Neuronal stem cell (in vitro differentiated cells): Measurements from ENCODE around the gene SLC11A1.

Experiments used
- DNase-seq: peaks from one replicate; pipeline ENCODE4 v3.0.0-alpha.2; 2013; ENCODE audit warnings: low spot score
- H2AFZ ChIP-seq: one replicate; pipeline ENCODE4 v1.6.1; 2013; ENCODE audit warnings: mild to moderate bottlenecking, low read length, inconsistent platforms
- H2AK5ac ChIP-seq: 2 replicates; pipeline ENCODE4 v1.6.1; 2013; ENCODE audit warnings: low read depth, mild to moderate bottlenecking, inconsistent platforms, low read length, moderate library complexity, mixed read lengths
- H2BK120ac ChIP-seq: 2 replicates; pipeline ENCODE4 v1.6.1; 2013; ENCODE audit warnings: low read depth, mild to moderate bottlenecking, inconsistent platforms, low read length, moderate library complexity, mixed read lengths
- H2BK12ac ChIP-seq: one replicate; pipeline ENCODE4 v1.6.1; 2013; ENCODE audit warnings: low read length, inconsistent platforms
- H2BK15ac ChIP-seq: 2 replicates; pipeline ENCODE4 v1.6.1; 2013; ENCODE audit warnings: mild to moderate bottlenecking, low read length, inconsistent platforms, mixed read lengths
- H2BK5ac ChIP-seq: one replicate; pipeline ENCODE4 v1.6.1; 2013; ENCODE audit warnings: inconsistent platforms, mild to moderate bottlenecking, low read length, moderate library complexity
- H3K14ac ChIP-seq: one replicate; pipeline ENCODE4 v1.6.1; 2013; ENCODE audit warnings: low read length, inconsistent platforms
- H3K18ac ChIP-seq: 2 replicates; pipeline ENCODE4 v1.6.1; 2013; ENCODE audit warnings: low read length, inconsistent platforms
- H3K23ac ChIP-seq: 2 replicates; pipeline ENCODE4 v1.6.1; 2013; ENCODE audit warnings: low read depth, mild to moderate bottlenecking, mixed read lengths, low read length, inconsistent platforms; ENCODE audit not compliant: poor library complexity
- H3K27ac ChIP-seq: replicated peaks from 3 replicates; pipeline ENCODE4 v1.5.1; 2013; ENCODE audit warnings: low read length, inconsistent platforms
- H3K27me3 ChIP-seq, 3 experiments: 2 replicates each; pipeline ENCODE4 v1.6.1; 2013; ENCODE audit warnings: low read length in 3 of 3, mild to moderate bottlenecking in 2 of 3, inconsistent platforms in 1 of 3, low read depth in 1 of 3, mixed read lengths in 1 of 3, moderate library complexity in 1 of 3; ENCODE audit not compliant: control insufficient read depth in 3 of 3, insufficient read depth in 3 of 3
- H3K36me3 ChIP-seq, 2 donors: replicated peaks in 1 of 2; 2 replicates each; pipeline ENCODE4 v1.6.1; 2013; ENCODE audit warnings: low read length in 2 of 2; ENCODE audit not compliant: control insufficient read depth in 2 of 2, insufficient read depth in 2 of 2
- H3K4ac ChIP-seq: 2 replicates; pipeline ENCODE4 v1.6.1; 2013; ENCODE audit warnings: inconsistent platforms, mild to moderate bottlenecking, low read length, moderate library complexity
- H3K4me1 ChIP-seq, 2 donors: 1 replicate in 1 of 2; 2 replicates in 1 of 2; pipeline ENCODE4 v1.6.1; 2013; ENCODE audit warnings: low read length in 2 of 2, low read depth in 1 of 2; ENCODE audit not compliant: control insufficient read depth in 2 of 2, insufficient read depth in 1 of 2
- H3K4me2 ChIP-seq: one replicate; pipeline ENCODE4 v1.6.1; 2013; ENCODE audit warnings: mild to moderate bottlenecking, low read length, inconsistent platforms; ENCODE audit not compliant: insufficient read depth, poor library complexity, severe bottlenecking
- H3K4me3 ChIP-seq, 2 donors: 2 replicates each; pipeline ENCODE4 v1.5.1; 2013; ENCODE audit warnings: low read length in 2 of 2, mild to moderate bottlenecking in 2 of 2, inconsistent platforms in 1 of 2, moderate library complexity in 1 of 2
- H3K79me1 ChIP-seq: one replicate; pipeline ENCODE4 v1.6.1; 2013; ENCODE audit warnings: low read depth, mild to moderate bottlenecking, inconsistent platforms, low read length, moderate library complexity
- H3K9ac ChIP-seq: one replicate; pipeline ENCODE4 v1.6.1; 2013; ENCODE audit warnings: mild to moderate bottlenecking, low read depth, low read length, inconsistent platforms; ENCODE audit not compliant: poor library complexity
- H3K9me3 ChIP-seq, 2 donors: replicated peaks in 1 of 2; 2 replicates each; pipeline versions ENCODE3 to v1.6.1; 2013; ENCODE audit warnings: low read length in 2 of 2, mild to moderate bottlenecking in 2 of 2, inconsistent platforms in 1 of 2, low read depth in 1 of 2, mixed read lengths in 1 of 2, moderate library complexity in 1 of 2; ENCODE audit not compliant: control insufficient read depth in 2 of 2, insufficient read depth in 1 of 2
- H4K8ac ChIP-seq: one replicate; pipeline ENCODE4 v1.6.1; 2013; ENCODE audit warnings: low read depth, mild to moderate bottlenecking, inconsistent platforms, low read length, moderate library complexity
- H4K91ac ChIP-seq: one replicate; pipeline ENCODE4 v1.6.1; 2013; ENCODE audit warnings: low read length, low read depth, mild to moderate bottlenecking, inconsistent platforms; ENCODE audit not compliant: poor library complexity
- WGBS, 2 donors: extraction: QIAGEN DNeasy Blood & Tissue Kit; methylation state at CpG; one replicate each; pipeline ENCODE4 v1.1.7; 2013; ENCODE audit warnings: missing lambda C conversion rate in 2 of 2, mixed read lengths in 1 of 2; ENCODE audit not compliant: insufficient read length in 2 of 2, insufficient replicate concordance in 1 of 2; ENCODE audit errors: extremely low coverage in 2 of 2; 5-methylcytosine and 5-hydroxymethylcytosine counted together

Gene SLC11A1

DNA sequence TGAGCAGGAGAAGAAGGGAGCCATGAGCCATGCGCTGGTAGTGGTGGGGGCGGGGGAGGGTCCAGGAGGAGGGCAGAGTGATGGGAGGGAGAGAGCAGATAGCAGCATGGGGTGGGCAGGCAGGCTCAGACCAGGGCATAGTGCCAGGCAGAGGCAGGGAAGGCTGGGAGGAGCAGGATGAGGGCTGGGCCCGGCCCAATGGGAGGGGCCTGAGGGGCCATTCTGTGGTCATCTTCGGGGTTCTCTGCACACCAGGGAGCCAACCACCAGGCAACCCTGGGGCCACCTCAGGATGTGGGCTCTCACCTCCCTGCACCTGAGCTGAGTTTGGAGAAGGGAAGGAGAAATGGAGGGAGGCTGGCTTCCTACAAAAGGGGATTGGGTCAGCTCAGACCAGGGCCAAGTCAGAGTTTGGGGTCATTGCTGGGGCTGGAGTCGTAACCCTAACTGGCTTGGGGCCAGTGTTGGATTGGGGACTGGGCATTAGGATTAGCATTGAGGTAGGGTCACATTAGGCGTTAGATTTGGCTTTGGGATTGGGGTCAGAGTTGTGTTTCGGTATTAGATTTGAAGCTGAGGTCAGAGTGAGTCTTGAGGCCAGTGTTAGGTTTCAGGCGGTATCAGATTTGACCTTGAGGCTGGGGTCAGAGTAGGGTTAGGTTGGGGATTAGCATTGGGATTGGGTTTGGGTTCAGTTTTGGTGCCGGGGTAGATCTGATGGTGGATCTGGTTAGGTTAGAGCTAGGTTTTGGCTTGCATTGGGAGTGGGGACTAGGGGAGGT is 48.0 kb downstream of the SLC11A1 start:
- DNase-seq, result no peak
- WGBS, 2 donors, result no CpG with 5 or more reads among the region's 9 CpGs
- peaks cover 0 to 2% of the 10 kb centered on the region in 2 donors for H3K9me3 ChIP-seq

DNA sequence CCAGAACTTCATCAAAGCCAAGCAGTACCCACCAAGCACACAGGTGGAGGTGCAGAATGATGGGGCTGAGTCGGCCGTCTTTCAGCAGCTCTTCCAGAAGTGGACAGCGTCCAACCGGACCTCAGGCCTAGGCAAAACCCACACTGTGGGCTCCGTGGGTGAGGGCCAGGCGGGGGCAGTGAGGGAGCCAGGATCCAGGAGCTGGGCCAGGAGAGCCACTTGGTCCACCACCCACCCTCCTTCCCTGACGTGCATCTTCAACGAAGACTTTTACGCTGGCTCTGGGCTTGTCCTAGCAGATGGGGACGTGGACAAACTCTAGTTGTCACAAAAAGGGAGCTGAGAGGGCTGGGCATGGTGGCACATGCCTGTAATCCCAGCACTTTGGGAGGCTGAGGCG is 48.6 kb downstream of the SLC11A1 start:
- Histone ChIP-seq H3K79me1 (peaks cover 4% of the 10 kb centered on the region), H2AK5ac (no peak overlapping the region), H4K8ac (no peak overlapping the region), H2BK120ac (no peak overlapping the region), H3K4me2 (no peak overlapping the region), H3K27ac (no peak overlapping the region), H3K18ac (peak overlapping the region; percentile 42), H2AFZ (no peak overlapping the region), H3K4ac (no peak overlapping the region), H3K4me1 (peaks cover 0 to 7% of the 10 kb centered on the region in 2 donors), H3K4me3 (no peak overlapping the region), H2BK5ac (no peak overlapping the region), H4K91ac (no peak overlapping the region), H3K14ac (peak overlapping the region; percentile 15), H3K36me3 (no peaks in the 10 kb centered on the region), H3K23ac (no peak overlapping the region), H3K9me3 (peaks cover 0 to 2% of the 10 kb centered on the region in 2 donors), H3K27me3 (peaks cover 0 to 25% (median 0%) of the 10 kb centered on the region in 3 experiments), H2BK12ac (no peak overlapping the region), H3K9ac (no peak overlapping the region), H2BK15ac (no peak overlapping the region)
- no CpG with 5 or more reads among the region's 11 CpGs for WGBS, 2 donors
- no peak for DNase-seq

More for the DNA sequence above, 48.0 kb downstream of the SLC11A1 start:
- no peak overlapping the region for H3K27ac ChIP-seq
- H4K91ac ChIP-seq, result no peak overlapping the region
- no peak overlapping the region for H3K4ac ChIP-seq
- H4K8ac ChIP-seq, result no peak overlapping the region
- H2BK120ac ChIP-seq, result no peak overlapping the region
- H3K14ac ChIP-seq, result no peak overlapping the region
- H3K36me3 ChIP-seq, result no peaks in the 10 kb centered on the region
- no peak overlapping the region for H2BK12ac ChIP-seq
- no peak overlapping the region for H2BK15ac ChIP-seq
- H3K9ac ChIP-seq, result no peak overlapping the region
- peaks cover 4% of the 10 kb centered on the region for H3K79me1 ChIP-seq
- no peak overlapping the region for H3K18ac ChIP-seq
- H2BK5ac ChIP-seq, result no peak overlapping the region
- no peak overlapping the region for H3K4me3 ChIP-seq
- H3K27me3 ChIP-seq, result peaks cover 0 to 25% (median 0%) of the 10 kb centered on the region in 3 experiments
- no peak overlapping the region for H3K23ac ChIP-seq
- no peak overlapping the region for H2AK5ac ChIP-seq
- no peak overlapping the region for H2AFZ ChIP-seq
- H3K4me1 ChIP-seq, result peaks cover 0 to 5% of the 10 kb centered on the region in 2 donors
- no peak overlapping the region for H3K4me2 ChIP-seq

DNA sequence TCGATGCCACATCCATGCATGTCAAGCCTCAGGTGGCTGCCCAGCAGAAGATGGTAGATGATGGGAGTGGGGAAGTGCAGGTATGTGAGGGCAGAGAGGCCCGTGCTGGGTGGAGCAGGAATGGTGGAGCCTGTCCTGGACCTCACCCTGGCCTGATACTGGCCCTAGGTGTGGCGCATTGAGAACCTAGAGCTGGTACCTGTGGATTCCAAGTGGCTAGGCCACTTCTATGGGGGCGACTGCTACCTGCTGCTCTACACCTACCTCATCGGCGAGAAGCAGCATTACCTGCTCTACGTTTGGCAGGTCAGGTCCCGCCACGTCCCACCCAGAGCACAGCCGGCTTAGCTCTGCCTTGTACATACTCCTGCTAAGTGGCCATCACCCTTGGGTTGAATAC is 49.8 kb downstream of the SLC11A1 start:
- no peak overlapping the region for H3K4me2 ChIP-seq
- peaks cover 0 to 7% of the 10 kb centered on the region in 2 donors for H3K4me1 ChIP-seq
- H3K23ac ChIP-seq, result no peak overlapping the region
- no peak overlapping the region for H2BK12ac ChIP-seq
- H3K4ac ChIP-seq, result no peak overlapping the region
- WGBS, 2 donors, result no CpG with 5 or more reads among the region's 10 CpGs
- no peak overlapping the region for H3K4me3 ChIP-seq
- no peak overlapping the region for H3K14ac ChIP-seq
- H2AK5ac ChIP-seq, result no peak overlapping the region
- peaks cover 0 to 25% (median 0%) of the 10 kb centered on the region in 3 experiments for H3K27me3 ChIP-seq
- H3K27ac ChIP-seq, result no peak overlapping the region
- no peak for DNase-seq
- H3K79me1 ChIP-seq, result peaks cover 4% of the 10 kb centered on the region
- H3K18ac ChIP-seq, result no peak overlapping the region
- H4K8ac ChIP-seq, result no peak overlapping the region
- H2BK120ac ChIP-seq, result no peak overlapping the region
- H2BK15ac ChIP-seq, result no peak overlapping the region
- H3K9me3 ChIP-seq, result peaks cover 0 to 2% of the 10 kb centered on the region in 2 donors
- H2BK5ac ChIP-seq, result no peak overlapping the region
- peak overlapping the region; percentile 72 for H3K9ac ChIP-seq
- H4K91ac ChIP-seq, result no peak overlapping the region
- H2AFZ ChIP-seq, result no peak overlapping the region
- H3K36me3 ChIP-seq, result no peaks in the 10 kb centered on the region

DNA sequence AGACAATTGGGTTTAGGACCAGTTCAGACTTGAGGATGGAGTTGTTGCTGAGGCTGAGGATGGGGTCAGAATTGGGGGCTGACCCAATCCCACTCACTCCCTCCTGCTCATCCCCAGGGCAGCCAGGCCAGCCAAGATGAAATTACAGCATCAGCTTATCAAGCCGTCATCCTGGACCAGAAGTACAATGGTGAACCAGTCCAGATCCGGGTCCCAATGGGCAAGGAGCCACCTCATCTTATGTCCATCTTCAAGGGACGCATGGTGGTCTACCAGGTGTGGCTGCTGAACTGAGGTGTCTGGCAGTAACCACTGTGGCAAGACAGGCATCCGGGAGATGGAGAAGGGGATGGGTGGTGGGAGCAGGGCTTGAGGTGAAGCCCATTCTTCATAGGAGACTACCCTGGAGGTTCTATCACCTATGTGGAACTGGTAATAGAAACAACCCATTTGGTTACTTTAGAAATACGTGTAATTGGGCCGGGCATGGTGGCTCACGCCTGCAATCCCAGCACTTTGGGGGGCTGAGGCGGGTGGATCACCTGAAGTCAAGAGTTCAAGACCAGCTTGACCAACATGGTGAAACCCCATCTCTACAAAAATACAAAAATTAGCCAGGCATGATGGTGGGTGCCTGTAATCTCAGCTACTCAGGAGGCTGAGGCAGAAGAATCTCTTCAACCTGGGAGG is 50.7 kb downstream of the SLC11A1 start:
- no peak overlapping the region for H2BK12ac ChIP-seq
- H4K8ac ChIP-seq, result no peak overlapping the region
- H3K79me1 ChIP-seq, result peaks cover 4% of the 10 kb centered on the region
- H3K4me2 ChIP-seq, result no peak overlapping the region
- peaks cover 0 to 7% of the 10 kb centered on the region in 2 donors for H3K4me1 ChIP-seq
- H3K4ac ChIP-seq, result no peak overlapping the region
- no peak for DNase-seq
- H3K27ac ChIP-seq, result no peak overlapping the region
- no peak overlapping the region for H3K23ac ChIP-seq
- H2BK120ac ChIP-seq, result no peak overlapping the region
- H4K91ac ChIP-seq, result no peak overlapping the region
- no peak overlapping the region for H3K14ac ChIP-seq
- no peak overlapping the region for H3K4me3 ChIP-seq
- no peak overlapping the region for H3K18ac ChIP-seq
- no peak overlapping the region for H2BK15ac ChIP-seq
- no peaks in the 10 kb centered on the region for H3K36me3 ChIP-seq
- H2BK5ac ChIP-seq, result no peak overlapping the region
- H2AFZ ChIP-seq, result no peak overlapping the region
- no peak overlapping the region for H3K9ac ChIP-seq
- H3K27me3 ChIP-seq, result peaks cover 0 to 24% (median 0%) of the 10 kb centered on the region in 3 experiments
- H3K9me3 ChIP-seq, result peaks cover 0 to 2% of the 10 kb centered on the region in 2 donors
- no CpG with 5 or more reads among the region's 8 CpGs for WGBS, 2 donors
- H2AK5ac ChIP-seq, result no peak overlapping the region
